RPMI7951 (cell line): Measurements from ENCODE around the gene CCDC7. TPM values are rescaled to one million over a fixed set of nuclear protein-coding genes. Genes with fewer than 3 reads are reported as not detected.
"Not testable (repeated sequence)": the region's sequence is repeated elsewhere in the genome, so short reads cannot be mapped to it uniquely, and the experiment has no call there.

Experiments used
- DNase-seq: peaks from one replicate; pipeline ENCODE4 v3.0.0-alpha.2; 2012; ENCODE audit warnings: low read depth
- total RNA-seq: library from RNA; depleted of rRNA; stranded (reverse); fragments of >200 nt; shearing (Covaris generic); gene quantifications from 2 replicates; pipeline ENCODE4 v1.2.3, GENCODE V29; 2014

CCDC7 gene
- total RNA-seq, 1 experiment from 2014 or later = 3.8 TPM

DNA sequence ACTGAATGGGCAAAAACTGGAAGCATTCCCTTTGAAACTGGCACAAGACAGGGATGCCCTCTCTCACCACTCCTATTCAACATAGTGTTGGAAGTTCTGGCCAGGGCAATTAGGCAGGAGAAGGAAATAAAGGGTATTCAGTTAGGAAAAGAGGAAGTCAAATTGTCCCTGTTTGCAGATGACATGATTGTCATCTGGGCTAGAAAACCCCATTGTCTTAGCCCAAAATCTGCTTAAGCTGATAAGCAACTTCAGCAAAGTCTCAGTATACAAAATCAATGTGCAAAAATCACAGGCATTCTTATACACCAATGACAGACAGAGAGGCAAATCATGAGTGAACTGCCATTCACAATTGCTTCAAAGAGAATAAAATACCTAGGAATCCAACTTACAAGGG lies 116.8 kb downstream of the CCDC7 start:
- not testable (repeated sequence) for DNase-seq

DNA sequence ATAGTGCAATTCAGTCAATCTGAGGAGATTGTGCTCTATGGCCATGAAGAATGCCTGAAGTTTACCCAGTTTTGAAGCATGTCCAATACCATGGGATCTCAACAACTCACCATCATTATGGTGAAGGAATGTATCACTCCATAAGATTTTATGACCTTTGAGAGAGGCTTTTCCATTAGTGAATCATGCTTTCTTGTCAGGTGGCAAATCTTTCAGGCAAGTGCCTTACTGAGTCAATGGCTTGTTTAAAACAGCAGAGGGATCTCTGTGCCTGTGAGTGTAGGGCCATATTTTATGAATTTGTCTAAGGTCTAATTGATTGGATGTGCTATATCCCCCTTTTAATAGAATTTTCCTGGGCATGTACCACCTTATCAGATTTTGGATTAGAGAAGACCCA lies 131.5 kb downstream of the CCDC7 start:
- no peak for DNase-seq

DNA sequence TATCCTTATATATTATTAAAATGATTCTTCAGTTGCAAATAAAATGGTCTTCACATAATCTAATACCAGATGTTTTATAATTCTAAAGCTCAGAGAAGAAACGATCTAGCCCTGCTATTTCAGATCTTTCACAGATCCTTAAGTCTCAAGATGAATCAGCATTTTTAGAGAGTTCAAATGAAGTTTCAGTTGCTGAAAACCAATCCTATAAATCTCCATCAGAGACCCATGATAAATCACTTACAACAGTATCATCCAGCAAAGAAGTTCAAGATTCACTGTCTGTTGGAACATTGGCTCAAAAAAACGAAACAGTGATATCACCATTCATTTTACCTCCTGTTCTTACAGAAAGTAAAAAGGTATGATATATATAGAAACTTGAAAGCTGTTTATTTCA lies 137.0 kb downstream of the CCDC7 start:
- peak; percentile 7 for DNase-seq

DNA sequence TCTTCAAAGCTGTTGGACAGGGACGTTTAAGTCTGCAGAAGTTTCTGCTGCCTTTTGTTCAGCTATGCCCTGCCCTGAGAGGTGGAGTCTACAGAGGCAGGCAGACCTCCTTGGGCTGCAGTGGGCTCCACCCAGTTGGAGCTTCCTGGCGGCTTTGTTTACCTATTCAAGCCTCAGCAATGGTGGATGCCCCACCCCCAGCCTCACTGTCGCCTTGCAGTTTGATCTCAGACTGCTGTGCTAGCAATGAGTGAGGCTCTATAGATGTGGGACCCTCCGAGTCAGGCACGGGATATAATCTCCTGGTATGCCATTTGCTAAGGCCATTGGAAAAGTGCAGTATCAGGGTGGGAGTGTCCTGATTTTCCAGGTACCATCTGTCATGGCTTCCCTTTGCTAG lies 152.1 kb downstream of the CCDC7 start:
- not testable (repeated sequence) for DNase-seq

DNA sequence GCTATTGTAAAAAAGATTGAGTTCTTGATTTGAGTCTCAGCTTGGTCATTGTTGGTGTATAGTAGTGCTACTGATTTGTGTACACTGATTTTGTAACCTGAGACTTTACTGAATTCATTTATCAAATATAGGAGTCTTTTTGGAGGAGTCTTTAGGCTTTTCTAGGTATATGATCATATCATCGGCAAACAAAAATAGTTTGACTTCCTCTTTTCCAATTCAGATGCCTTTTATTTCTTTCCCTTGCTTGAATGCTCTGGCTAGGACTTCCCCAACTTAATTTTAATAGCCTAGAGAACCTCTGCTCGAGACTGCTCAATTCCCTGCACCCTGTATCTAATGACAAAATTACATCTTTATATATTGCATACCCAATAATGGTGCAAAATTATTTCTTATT lies 154.4 kb downstream of the CCDC7 start:
- DNase-seq = no peak

DNA sequence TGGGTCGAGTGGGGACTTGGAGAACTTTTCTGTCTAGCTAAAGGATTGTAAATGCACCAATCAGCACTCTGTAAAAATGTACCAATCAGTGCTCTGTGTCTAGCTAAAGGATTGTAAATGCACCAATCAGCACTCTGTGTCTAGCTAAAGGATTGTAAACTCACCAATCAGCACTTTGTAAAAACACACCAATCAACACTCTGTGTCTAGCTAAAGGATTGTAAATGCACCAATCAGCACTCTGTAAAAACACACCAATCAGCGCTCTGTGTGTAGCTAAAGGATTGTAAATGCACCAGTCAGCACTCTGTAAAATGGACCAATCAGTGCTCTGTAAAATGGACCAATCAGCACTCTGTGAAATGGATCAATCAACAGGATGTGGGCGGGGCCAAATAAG lies 155.6 kb downstream of the CCDC7 start:
- not testable (repeated sequence) for DNase-seq

DNA sequence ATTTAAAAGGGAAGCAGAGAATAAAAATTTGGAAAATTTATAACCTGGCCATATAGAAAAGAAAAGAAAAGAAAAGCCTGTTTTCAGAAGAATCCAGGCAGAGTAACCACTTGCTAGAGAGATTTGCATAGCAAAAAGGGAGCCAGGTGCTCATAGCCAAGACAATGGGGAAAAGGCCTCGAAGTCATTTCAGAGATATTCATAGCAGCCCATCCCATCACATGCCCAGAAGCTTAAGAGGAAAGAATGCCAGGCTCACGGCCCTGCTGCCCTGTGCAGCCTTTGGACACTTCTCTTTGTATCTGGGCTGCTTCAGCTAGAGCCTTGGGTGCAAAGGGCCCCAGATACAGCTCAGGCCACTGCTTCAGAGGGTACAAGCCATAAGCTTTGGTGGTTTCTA lies 159.8 kb downstream of the CCDC7 start:
- no peak for DNase-seq

DNA sequence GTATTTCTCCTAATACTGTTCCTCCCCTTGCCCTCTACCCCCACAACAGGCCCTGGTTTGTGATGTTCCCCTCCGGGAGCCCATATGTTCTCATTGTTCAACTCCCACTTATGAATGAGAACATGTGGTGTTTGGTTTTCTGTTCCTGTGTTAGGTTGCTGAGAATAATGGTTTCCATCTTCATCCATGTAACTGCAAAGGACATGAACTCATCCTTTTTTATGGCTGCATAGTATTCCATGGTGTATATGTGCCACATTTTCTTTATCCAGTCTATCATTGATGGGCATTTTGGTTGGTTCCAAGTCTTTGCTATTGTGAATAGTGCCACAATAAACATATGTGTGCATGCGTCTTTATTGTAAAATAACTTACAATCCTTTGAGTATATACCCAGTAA lies 164.6 kb downstream of the CCDC7 start:
- not testable (repeated sequence) for DNase-seq

DNA sequence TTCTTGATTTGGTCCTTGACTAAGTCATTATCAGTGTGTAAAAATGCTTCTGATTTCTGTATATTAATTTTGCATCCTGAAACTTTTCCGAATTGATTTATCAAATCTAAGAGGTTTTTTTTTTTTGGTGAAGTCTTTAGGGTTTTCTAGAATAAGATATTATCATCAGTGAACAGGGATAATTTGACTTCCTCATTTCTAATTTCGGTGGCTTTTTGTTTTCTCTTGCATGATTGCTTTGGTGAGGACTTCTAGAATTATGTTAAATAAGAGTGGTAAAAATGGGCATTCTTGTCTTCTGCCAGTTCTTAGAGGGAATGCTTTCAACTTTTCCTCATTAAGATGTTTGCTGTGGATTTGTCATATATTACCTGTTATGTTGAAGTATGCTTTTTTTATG lies 170.5 kb downstream of the CCDC7 start:
- DNase-seq = no peak

DNA sequence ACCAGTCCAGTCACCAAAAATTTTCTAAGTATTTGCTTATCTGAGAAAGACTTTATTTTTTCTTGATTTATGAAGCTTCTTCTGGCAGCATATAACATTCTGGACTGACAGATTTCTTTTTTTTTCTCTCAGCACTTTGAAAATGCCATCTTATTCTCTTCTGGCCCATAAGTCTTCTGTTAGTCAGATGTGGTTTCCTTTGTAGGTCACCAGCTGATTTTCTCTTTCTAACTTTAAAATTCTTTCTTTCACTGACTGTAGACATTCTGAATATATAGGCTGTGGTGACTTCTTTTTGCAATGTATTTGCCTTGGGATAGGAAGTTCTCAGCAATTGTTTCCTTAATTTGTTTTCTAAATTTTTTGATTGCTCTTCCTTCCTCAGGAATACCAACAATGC lies 172.5 kb downstream of the CCDC7 start:
- DNase-seq = no peak

DNA sequence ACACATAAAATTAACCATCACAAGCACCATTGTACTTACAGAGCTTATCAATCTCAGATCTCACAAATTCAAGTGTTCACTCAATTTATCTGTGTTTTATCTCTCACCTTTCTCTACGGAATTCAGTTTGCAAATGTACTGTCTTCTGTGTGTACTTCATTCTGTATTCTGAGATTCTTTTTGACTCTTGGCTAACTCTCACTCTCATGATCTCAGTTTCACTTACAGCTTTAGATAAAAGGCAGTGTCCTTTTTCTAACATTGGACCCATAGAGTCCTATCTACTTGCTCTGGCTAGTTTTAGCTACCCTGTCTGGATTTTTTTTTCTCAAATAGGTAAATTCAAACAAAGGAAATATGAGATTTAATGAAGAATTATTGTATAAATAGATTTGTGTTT lies 176.0 kb downstream of the CCDC7 start:
- no peak for DNase-seq

DNA sequence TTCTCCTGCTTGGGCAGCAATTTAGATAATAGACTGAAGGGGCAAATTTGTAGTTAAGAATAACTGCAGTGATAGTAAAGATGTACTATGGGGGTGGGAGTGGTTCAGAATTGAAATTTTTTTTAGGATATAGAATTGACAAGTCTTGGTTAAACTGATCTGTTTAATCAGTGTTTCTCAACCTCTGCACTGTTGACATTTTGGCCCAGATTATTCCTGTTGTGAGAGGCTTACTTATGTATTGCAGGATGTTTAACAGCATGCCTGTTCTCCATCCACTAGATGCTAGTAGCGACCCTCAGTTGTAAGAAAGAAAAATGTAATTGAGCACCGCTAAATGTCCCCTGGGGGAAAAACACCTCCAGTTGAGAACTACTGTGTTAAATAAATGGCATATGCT lies 176.5 kb downstream of the CCDC7 start:
- DNase-seq = no peak

DNA sequence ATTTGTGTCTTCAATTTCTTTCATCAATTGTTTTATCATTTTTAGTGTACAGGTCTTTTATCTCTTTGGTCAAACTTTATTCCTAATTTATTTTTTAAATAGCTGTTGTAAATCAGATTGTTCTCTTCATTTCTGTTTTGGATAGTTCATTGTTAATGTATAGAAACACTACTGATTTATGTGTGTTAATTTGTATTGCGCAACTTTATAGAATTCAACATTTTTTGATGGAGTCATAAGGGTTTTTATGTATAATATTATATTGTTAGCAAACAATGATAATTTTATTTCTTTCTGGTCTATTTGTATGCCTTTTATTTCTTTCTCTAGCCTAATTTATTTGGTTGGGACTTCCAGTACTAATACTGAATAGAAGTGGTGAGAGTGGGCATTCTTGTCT lies 181.2 kb downstream of the CCDC7 start:
- DNase-seq = no peak

DNA sequence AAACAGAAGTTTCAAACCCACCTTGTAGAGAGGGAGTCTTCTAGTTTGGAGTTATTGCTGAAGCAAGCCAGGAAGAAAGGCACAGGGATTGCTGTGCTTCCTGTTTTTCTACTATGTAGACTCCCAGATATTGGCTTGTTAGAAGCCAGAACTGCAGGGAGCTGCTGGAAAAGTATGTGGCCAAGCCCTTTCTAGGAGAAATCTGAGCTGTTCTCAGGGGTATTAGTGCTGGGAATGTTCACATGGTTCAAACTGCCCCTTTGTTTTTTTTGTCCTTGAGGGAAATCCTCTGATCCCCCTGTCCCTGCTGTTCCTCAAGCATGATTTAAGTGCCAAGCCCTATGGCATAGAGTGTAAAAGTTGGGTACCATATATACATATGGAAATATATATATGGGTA lies 184.0 kb downstream of the CCDC7 start:
- no peak for DNase-seq

DNA sequence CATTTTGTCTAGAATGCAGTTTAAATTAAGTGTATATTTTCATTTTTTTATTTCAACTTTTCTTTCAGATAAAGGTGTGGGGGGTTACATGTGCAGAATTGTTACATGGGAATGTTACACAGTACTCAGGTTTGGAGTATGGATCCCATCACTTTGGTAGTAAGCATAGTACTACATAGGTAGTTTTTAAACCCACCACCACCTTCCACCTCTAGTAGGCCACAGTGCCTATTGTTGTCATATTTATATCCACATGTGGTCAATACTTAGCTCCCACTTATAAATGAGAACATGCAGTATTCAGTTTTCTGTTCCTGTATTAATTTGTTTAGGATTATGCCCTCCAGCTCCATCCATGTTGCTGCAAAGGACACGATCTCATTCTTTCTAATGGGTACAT lies 200.6 kb downstream of the CCDC7 start:
- DNase-seq = no peak

DNA sequence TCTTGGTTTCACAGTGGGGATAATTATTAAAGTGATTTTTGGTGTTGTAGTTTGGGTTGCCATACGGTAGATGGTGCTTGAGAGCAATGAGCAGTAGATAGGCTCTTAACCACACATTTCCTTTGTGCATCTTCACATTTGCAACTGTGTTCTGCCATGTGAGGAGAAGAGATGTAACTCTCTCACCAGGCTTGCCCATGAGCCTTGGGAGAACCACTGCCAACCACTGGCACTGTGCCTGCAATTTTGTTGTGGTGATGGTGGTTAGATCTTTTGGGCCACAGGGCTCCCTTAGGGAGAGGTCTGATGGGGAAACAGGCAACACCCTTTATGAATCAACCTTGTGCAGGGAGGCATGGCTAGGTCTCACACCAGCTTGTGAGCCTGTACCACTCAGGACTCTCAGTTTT lies 204.3 kb downstream of the CCDC7 start:
- peak; percentile 78 for DNase-seq

DNA sequence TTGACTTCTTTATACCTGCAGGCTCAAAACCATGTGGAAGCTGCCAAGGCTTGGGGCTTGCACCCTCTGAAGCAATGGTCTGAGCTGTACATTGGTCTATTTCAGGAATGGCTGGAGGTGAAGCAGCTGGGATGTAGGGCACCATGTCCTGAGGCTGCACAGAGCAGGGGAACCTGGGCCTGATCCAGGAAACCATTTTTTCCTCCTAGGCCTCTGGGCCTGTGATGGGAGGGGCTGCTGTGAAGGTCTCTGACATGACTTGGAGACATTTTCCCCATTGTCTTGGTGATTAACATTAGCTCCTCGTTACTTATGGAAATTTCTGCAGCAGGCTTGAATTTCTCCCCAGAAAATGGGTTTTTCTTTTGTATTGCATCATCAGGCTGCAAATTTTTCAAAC lies 211.5 kb downstream of the CCDC7 start:
- DNase-seq = not testable (repeated sequence)

DNA sequence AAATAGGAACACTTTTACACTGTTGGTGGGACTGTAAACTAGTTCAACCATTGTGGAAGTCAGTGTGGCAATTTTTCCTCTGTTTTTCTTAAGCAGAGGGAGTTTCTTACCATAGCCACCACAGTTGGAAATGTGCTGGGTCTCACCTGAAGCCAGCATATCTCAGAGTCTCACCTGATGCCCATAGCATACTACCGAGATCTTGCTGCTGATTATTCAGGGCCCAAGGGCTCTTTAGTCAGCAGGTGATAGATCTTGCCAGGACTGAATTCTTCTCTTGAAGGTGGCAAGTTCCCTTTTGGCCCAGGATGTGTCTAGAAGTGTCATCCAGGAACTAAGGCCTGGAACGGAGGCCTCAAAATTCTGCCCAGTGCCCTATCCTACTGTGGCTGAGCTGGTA lies 215.4 kb downstream of the CCDC7 start:
- DNase-seq = no peak

DNA sequence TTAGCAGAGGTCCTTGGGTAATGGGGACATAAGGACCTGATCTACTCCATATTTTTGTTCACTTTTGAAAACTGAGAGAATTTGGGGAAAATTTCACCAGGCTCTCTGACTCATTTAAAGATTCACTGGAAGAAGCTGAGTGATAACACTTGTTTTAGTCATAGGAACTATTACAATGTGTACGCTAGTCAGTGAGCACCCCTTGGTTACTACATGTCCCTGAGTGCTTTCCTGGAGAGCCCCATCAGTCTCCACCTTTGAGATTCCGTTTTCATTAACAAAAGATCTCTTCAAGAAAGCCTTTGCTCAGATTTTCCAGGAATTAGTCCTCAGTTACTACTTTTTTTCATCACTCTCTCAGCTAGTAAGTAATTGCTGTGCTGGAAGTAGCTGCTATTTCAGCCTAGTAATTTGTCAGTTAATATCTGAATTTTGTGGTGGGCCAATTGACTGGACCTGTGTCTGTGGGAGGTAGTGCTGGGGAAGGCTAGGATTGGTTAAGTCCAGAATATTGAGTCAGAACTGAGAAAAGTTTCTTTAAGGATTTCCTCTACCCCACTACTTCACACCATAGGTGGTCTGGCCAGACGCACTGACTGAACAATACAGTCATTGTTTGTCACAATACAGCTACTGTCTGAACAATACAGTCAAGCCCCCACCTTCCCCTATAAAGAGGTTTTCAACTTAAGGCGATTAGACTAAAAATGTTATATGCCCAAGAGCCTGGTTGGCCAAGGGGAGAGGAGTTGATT lies 235.0 kb downstream of the CCDC7 start:
- peak; percentile 34 for DNase-seq

DNA sequence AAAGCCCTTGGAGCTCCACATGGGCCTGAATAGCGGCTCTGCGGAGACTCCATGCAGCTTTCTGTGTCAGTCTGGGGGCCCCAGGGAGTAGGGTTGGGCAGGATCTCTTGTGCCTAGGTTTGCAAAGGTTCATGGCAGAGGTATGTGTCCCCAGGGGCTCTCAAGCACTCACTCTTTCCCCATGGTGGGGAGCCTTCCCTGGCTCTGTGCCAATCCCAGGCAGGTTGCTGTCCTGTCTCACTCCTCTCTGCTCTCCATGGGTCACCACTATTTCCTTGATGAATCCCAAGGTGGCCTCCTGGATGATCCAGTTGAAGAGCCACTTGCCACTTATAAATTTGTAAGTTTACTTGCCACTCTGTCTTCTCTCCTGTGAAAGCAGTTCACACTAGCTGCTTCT lies 238.4 kb downstream of the CCDC7 start:
- DNase-seq = no peak

DNA sequence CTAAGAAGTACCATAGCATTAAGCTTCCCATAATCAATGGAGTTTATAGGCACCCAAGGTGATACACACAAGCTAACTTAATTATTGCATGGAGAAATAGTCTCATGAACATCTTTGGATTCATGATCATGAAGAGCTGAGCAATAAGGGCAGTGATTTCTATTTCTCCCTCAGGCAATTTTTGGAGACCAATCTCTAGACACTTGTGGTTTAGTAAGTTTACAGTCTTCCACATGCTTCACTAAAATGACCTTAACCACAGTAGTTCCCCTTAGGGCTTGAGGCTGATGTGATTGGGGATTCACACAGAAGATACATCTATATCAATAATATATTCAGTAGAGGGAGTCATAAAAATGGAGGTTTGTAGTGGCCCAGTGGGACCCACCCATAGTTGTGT lies 241.2 kb downstream of the CCDC7 start:
- peak; percentile 76 for DNase-seq

DNA sequence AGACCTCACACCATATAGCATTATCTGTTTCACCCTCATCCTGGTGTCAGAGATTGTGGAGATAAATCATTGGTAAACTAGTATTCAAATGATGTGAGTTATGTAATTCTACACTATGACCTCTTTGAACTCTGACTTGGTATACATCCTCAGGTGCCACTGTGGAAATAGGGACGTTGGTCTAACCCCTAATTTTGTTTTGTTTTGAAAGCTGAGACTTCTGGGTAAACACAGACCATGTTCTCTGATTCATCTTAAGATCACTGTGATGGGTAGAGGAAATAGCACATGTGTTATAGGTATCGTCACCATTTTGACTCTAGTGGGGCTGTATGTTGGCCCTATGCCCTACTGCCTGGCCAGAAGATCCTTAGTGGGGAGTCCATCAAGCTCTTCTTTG lies 241.6 kb downstream of the CCDC7 start:
- peak; percentile 21 for DNase-seq

DNA sequence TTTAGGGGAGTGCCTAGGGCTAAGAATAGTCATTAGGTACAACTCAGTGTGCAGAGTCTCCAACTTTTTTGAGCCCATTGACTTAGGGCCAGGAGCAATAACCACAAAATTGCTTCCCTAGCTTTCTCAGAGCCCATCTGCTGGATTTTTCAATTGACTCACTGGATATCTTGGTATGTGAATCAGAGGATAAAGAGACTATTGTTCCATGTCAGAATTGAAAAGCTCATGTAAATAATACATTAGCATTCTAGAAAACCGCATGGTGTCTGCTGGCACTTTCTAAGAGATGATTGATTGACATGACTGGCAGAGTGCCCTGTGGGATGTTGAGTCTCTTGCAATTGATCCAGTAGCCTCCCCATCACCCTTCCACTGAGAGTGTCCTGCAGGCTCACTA lies 246.2 kb downstream of the CCDC7 start:
- DNase-seq = peak; percentile 94

DNA sequence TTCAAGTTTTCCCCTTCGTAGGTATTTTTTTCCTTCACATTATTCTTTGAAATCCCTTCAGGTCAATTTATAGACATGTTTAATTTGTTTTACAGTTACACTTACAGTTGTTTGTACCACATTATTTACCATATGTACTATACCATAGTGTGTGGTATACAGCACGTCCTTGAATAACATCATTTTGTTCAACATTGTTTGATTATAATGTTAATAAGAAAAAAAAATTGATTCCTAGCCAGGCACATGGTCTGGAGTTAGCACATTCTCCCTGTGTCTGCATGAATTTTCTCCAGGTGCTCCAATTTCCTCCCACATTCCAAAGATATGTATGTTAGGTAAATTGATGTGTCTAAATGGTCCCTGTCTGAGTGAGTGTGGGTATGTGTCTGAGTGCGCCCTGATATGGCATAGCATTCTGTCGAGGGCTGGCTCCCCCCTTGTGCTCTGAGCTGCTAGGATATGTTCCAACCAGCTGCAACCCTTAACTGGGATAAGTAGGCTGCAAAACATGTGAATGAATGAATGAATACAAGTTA lies 247.6 kb downstream of the CCDC7 start:
- DNase-seq = no peak
